NCI-H748 treated with DMSO at 0.1 percent for 48 hours (cell line): Measurements from ENCODE around the gene SLC6A19.
"Not testable (repeated sequence)": the region's sequence is repeated elsewhere in the genome, so short reads cannot be mapped to it uniquely, and the experiment has no call there.

Experiments used
- DNase-seq: peaks from one replicate; lab custom pipeline; 2025; lab: John Stamatoyannopoulos, UW

Gene SLC6A19

DNA sequence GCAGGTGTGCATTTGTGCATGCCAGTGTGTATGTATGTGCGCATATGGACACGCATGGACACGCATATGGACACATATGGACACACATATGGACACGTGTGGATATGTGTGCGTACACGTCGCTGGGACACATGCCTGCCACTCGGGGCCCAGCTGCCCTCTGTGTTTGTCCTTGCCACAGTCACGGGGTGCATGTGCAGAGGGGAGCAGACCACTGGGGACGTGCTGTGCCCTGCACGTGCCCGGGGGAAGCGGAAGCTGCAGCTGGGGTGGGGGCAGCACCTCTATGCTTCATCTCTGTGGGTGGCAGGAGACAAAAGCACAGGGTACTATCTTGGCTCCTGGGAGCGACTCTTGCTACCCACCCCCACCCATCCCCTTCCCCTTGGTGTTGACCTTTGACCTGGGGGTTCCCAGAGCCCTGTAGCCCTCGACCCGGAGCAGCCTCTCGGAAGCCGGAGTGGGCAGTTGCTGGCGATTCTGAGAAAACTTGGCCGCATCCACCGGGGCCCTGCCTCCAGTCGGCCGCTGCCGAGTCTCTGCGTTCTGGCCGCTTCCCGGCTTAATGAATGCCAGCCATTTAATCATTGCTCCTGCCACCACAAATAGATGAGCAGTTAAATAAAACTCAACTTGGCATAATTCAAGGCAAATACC lies 21.4 kb downstream of the SLC6A19 start:
- DNase-seq, result no peak

DNA sequence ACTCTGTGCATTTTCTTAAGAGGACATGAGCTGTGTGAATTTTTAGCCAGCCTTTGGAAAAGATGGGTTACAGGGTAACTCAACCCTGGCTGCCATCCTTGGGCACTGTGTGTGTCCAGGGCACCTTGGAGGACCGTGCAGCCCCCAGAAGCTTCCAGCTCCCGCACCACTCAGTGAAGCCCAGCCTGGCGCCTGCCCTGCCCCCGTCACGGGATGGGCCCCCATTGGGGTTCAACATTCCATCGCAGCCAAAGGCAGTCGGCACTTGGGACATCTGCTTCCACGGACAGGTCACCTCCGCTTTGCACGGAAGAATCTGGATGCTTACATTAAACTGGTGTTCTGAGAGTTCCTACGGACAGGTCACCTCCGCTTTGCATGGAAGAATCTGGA lies 21.9 kb downstream of the SLC6A19 start:
- DNase-seq, result no peak

DNA sequence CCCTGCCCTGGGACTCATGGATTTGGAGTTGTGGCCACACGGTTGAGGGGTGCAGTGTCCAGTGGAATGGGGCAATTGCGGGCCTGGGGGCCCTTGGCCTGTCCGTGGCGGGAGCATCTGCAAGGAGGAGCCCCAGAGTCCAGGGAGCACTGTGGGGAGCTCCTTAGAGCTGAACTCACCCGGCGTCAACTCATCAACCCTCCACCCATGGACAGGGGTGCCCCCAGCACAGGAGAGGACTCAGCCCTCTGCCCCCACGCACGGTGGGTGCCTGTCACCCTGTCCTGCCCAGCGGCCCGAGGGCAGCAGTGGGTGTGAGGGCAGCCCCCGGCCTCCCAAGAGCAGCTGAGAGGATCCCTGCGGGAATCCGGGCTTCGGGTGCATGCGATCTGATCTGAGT lies 23.2 kb downstream of the SLC6A19 start:
- DNase-seq, result no peak

- no peak for DNase-seq
Measured at GRCh38 chr5:1225081-1225480, 23.7 kb downstream of the SLC6A19 start, which contains the start of gene SLC6A18. SLC6A18 (plus strand) TSS chr5:1225381; CDS start chr5:1225478, 97 bp downstream.

GRCh38 chr5:1226231-1226630 lies 24.8 kb downstream of the SLC6A19 start:
- no peak for DNase-seq

DNA sequence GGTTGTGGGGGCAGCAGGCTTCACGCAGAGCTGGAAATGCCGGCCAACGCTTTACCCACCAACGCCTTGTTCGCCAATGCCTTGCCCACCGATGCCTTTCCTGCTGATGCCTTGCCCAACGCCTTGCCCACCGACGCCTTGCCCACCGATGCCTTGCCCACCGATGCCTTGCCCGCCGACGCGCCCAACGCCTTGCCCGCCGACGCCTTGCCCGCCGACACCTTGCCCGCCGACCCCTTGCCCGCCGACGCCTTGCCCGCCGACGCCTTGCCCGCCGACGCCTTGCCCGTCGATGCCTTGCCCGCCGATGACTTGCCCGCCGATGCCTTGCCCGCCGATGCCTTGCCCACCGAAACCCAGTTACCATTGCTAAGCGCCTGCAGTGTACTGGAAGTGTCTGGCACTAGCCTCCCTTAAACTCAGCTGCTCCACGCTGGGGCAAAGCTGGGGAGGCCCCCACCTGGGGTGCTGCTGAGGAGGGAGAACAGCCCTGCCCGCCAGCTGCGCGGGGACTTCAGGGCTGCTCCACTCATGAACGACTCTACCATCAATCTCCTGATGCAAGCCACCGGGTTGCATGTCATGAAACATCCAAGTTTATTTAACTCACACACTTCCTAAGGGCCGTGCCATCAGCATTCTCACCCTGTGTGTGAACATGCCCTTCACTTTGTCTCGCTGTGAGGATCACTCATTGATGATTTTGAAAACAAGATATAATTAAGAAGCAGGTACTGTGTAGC lies 25.6 kb downstream of the SLC6A19 start:
- DNase-seq, result no peak

- no peak for DNase-seq
Measured at GRCh38 chr5:1227667-1228066, 26.3 kb downstream of the SLC6A19 start.

DNA sequence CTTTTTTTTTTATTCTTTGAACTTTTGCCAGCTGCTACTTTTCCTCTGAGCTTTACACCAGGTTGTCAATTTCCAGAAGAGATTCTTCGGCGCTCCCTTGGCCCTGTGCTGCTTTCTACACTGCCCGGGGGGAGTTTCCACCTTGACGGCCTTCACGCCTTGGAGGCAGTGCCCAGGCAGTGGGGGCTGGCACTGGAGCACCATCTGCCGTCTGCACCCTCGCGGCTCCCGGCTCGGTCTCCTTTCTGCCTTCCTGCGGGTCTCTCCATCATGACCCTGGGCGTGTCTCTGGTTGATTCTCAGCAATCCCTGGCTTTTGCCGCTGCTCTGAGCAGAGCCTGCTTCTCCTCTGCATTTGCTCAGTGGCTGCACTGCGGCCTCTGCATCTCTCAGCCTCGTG lies 26.7 kb downstream of the SLC6A19 start:
- no peak for DNase-seq

DNA sequence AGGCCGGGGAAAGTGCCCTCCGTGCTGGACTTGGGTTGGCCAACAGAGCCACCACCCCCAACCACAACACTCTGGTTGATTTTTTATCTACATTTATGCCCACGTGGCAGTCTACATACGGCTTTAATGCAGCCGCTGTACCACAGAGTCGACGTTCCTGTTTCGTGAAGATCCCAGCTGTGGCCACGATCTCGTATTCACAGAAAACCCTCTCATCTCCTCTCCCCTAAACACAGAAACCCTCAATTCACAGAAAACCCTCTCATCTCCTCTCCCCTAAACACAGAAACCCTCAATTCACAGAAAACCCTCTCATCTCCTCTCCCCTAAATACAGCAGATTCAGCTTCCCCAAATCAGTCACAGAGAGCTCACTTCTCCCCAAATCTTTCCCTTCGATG lies 27.6 kb downstream of the SLC6A19 start:
- not testable (repeated sequence) for DNase-seq

DNA sequence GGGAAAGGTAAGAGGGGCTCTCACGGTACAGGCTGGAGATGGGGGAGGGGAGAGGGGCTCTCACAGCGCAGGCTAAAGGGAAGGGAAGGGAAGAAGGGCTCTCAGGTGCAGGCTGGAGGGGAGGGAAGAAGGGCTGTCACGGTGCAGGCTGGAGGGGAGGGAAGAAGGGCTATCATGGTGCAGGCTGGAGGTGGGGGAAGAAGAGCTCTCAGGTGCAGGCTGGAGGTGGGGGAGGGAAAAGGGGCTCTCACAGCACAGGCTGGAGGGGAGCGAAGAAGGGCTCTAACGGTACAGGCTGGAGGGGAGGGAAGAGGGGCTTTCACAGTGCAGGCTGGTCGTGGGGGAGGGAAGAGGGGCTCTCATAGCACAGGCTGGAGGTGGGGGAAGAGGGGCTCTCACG lies 28.4 kb downstream of the SLC6A19 start:
- no peak for DNase-seq

GRCh38 chr5:1230551-1230950 lies 29.2 kb downstream of the SLC6A19 start:
- no peak for DNase-seq

DNA sequence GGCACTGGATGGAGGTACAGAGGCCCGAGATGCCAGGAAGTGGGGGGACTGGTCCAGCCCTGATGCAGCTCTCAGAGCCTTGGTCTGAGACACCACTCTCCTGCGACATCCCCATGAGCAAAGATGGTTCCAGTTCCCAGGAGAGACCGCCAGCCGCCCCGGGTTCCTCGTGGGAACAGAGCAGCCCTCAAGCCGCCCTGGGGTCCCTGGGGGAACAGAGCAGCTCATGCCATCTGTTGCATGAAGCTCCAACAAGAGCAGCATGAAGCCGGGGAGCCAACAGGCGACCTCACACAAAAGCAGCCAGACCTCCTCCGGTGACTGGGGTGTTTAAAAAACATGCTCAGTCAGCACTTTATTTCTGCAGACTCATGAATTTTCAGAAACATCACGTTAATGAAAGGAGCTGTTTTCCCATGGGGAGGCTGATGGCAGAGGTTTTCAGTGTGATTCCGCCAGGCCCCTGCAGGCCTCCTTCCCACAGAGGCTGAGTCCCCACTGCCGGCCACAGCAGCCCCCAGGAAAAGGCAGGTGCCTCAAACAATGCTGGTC lies 30.0 kb downstream of the SLC6A19 start:
- DNase-seq, result no peak

GRCh38 chr5:1232780-1233179 lies 31.4 kb downstream of the SLC6A19 start:
- DNase-seq, result no peak

DNA sequence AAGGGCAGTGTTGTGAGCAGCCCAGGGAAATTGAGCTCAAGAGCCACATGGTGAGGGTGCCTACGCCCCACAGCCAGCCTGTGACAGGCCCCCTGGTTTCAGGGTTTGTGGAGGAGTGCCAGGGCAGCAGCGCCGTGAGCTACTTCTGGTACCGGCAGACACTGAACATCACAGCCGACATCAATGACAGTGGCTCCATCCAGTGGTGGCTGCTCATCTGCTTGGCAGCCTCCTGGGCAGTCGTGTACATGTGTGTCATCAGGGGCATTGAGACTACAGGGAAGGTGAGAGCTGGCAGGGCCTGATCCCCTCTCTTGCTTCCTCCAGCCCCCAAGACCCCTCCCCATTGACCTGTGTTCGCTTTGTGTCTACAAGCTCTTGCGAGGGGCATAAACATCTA lies 34.0 kb downstream of the SLC6A19 start:
- DNase-seq, result no peak

- no peak for DNase-seq
Measured at GRCh38 chr5:1235838-1236237, 34.4 kb downstream of the SLC6A19 start.

- DNase-seq, result no peak
Measured at GRCh38 chr5:1239505-1240251, 38.3 kb downstream of the SLC6A19 start.

DNA sequence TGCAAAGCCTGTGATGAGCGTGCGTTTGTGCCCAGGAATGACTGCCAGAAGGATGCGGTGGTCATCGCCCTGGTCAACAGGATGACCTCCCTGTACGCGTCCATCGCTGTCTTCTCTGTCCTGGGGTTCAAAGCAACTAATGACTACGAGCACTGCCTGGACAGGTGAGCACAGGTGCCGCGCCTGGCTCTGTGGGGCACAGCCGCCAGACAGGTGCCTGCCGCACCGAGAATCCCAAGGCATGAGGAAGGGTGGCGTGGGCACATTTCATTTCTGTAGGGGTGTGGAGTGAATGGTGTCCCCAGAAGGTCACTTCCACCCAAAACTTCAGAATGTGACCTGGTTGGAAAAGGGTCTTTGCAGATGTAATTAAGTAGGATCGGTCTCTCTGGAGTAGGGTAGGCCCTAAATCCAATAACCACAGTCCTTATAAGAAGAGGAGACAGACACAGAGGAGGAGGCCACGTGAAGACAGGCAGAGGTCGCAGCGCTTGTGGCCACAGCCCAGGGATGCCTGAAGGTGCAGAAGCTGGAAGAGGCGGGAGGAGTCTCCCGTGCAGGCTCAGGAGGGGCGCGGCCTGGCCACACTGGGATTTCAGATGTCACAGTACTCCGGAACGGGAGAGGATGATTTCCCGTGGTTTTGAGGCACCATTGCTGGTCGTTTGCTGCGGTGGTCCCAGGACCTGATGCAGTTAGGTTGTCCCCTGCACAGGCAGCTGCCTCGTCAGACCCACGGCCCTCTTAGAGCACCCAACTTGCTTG lies 39.3 kb downstream of the SLC6A19 start:
- no peak for DNase-seq

DNA sequence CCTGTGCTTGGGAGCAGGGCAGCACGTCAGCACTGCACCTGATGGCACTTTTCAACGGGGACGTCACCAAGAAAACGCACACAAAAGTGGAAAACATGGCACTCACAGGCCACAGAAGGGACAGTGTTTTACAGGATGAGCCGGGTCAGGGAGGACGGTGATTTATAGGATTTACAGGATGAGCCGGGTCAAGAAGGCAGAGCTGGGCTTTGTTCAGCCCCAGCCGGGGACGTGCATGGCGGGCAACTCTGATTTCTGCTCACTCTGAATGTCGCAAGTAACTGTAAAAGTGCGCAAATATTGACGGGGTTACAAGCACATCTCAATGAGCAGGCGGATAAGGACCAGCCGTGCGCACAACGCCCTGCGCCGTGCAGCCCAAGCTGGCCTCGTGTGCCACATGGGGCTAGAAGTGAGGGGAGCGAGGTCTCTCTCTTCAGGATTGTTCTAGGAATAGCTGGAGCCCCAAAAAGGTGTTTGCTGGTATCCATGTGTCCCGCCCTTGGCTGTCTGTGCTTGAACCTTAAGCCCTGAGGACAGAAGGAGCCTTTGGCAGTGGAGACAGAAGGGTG lies 40.2 kb downstream of the SLC6A19 start:
- DNase-seq, result no peak

DNA sequence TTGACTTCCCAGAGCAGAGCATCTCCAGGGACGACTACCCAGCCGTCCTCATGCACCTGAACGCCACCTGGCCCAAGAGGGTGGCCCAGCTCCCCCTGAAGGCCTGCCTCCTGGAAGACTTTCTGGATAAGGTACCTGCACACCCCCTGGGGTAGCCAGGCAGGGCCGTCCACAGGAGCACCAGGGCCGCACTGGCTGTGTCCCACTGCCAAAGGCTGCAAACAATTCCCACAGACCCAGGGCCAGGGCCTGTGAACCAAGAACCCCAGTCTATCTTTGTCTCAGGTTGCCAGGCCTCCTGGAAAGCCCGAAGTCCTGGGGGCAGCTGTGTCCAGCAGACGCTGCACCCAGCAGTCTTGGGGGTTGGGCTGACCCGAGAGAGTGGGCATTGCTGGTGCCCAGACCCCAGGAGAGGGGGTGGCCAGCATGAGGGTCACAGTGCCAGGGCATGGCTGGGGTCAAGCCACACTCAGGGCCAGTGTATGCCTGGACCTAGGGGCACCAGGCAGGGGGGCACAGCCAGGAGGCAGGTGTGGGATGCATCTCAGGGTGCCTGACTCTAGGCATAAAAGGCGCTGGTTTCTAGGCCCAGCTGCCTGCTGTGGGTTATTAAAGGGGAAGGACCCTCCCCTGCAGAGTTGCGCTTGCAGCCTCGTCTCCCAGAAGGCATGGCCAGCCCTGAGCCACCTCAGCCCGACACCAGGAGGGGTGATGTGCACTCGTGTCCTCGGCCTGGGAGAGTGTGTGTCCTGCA lies 41.5 kb downstream of the SLC6A19 start:
- DNase-seq, result no peak

DNA sequence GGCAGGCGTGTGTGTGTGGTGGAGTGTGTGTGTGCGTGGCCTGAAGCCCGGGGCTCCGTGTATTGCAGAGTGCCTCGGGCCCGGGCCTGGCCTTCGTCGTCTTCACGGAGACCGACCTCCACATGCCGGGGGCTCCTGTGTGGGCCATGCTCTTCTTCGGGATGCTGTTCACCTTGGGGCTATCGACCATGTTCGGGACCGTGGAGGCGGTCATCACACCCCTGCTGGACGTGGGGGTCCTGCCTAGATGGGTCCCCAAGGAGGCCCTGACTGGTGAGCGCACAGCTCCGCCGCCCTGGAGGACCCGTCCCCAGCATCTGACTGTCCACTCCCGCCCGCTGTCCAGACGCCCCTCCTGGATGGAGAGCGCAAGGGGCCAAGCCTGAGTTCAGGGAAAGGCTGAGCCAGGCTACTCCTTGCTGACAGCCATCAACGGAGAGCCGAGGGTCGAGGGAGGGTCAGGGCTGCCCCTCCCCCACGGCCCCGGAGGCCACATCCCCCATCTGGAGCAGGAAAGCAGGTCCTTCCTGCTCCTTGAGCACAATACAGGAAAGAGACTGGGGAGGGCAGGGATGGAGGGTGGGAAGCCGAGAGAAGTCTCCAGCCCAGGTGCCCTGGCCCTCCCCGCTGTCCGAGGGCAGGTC lies 42.2 kb downstream of the SLC6A19 start:
- DNase-seq, result no peak
